A673 (cell line): ENCODE measurements around the gene C11orf54.

Source experiments
- CTCF ChIP-seq: fragments of 300-800, 200-600 bp; sonication (generic); conservative IDR thresholded peaks from 2 replicates; pipeline ENCODE4 v1.5.1; 2017; ENCODE audit warnings: low read depth, mild to moderate bottlenecking, antibody characterized with exemption, low read length, moderate library complexity, mixed read lengths
- EZH2 ChIP-seq: fragments of 200-600 bp; sonication (generic); IDR thresholded peaks from 2 replicates; pipeline ENCODE4 v1.6.1; 2017; ENCODE audit warnings: borderline replicate concordance, low read depth, mild to moderate bottlenecking, mixed read lengths, antibody characterized with exemption, low read length; ENCODE audit not compliant: poor library complexity, severe bottlenecking

- TF ChIP-seq EZH2 (no peak), CTCF (peak; percentile 53)
These were observed 42.9 kb downstream of the C11orf54 start, which contains the start of gene MED17 for GRCh38 chr11:93784145-93784934.
